Neural cell (in vitro differentiated cells): ENCODE data around the gene SDF2L1.

Source experiments
- CTCF ChIP-seq: fragments of 450-650 bp; IDR thresholded peaks from 2 replicates; pipeline ENCODE4 v1.5.1; 2014; ENCODE audit warnings: antibody characterized with exemption, mild to moderate bottlenecking, moderate library complexity; ENCODE audit not compliant: poor library complexity, severe bottlenecking
- EP300 ChIP-seq: fragments of 450-650 bp; conservative IDR thresholded peaks from 2 replicates; pipeline ENCODE4 v1.6.1; 2014; ENCODE audit warnings: antibody characterized with exemption, mild to moderate bottlenecking, moderate library complexity; ENCODE audit not compliant: poor library complexity, severe bottlenecking
- EZH2 ChIP-seq: fragments of 200-600, 300-800 bp; shearing (Covaris generic), sonication (generic); IDR thresholded peaks from 2 replicates; pipeline ENCODE4 v1.6.1; 2014; ENCODE audit warnings: antibody characterized with exemption, low read length, borderline replicate concordance, mild to moderate bottlenecking; ENCODE audit not compliant: insufficient read depth, poor library complexity, severe bottlenecking
- POLR2AphosphoS5 ChIP-seq: IDR thresholded peaks from 2 replicates; pipeline ENCODE4 v1.6.1; 2012
- RAD21 ChIP-seq: fragments of 450-650 bp; conservative IDR thresholded peaks from 2 replicates; pipeline ENCODE4 v1.6.1; 2014; ENCODE audit warnings: antibody characterized with exemption, mild to moderate bottlenecking, moderate library complexity
- REST ChIP-seq: IDR thresholded peaks from 2 replicates; pipeline ENCODE4 v1.6.1; 2012; ENCODE audit warnings: borderline replicate concordance
- TAF1 ChIP-seq: IDR thresholded peaks from 2 replicates; pipeline ENCODE4 v1.6.1; 2012; ENCODE audit warnings: low read depth

GRCh38 chr22:21665047-21665851 lies 23.1 kb downstream of the SDF2L1 start:
- TF ChIP-seq EP300: no peak
- TF ChIP-seq POLR2AphosphoS5: no peak
- no peak for TF ChIP-seq RAD21
- TF ChIP-seq CTCF: no peak
- TF ChIP-seq TAF1: no peak
- no peak for TF ChIP-seq EZH2
- no peak for TF ChIP-seq REST
